DLD1 (cell line): ENCODE results near the gene PILRA.
"Not testable (repeated sequence)": the region's sequence is repeated elsewhere in the genome, so short reads cannot be mapped to it uniquely, and the experiment has no call there.

ENCODE experiments used
- in situ Hi-C: cut with HindIII; loops from 2 replicates; pipeline ENCODE4 v1.10.0; 2017; ENCODE audit warnings: low sequenced_read_pairs

Gene PILRA

DNA sequence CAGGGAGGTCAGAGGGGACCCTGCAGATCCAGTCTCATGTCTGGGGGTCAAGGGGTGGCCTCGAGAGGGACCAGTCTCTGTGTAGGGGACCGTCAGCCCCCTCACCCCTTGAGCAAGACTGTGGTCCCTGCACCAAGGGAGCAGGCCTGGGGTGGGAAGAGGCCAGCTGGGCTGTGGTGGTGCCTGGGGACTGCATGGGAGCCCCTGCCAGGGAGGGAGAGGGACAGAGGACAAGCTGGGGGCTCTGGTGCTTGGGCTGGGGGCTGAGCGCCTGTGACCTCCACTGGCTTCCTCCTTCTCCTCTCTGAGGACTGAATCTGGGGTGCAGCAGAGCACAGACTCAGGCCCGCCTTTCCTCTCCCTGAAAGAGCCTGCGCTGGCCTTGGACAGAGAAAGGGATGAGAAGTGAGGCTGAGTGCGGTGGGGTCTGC lies 16.1 kb upstream of the PILRA start:
- in situ Hi-C loops = no loop called here

DNA sequence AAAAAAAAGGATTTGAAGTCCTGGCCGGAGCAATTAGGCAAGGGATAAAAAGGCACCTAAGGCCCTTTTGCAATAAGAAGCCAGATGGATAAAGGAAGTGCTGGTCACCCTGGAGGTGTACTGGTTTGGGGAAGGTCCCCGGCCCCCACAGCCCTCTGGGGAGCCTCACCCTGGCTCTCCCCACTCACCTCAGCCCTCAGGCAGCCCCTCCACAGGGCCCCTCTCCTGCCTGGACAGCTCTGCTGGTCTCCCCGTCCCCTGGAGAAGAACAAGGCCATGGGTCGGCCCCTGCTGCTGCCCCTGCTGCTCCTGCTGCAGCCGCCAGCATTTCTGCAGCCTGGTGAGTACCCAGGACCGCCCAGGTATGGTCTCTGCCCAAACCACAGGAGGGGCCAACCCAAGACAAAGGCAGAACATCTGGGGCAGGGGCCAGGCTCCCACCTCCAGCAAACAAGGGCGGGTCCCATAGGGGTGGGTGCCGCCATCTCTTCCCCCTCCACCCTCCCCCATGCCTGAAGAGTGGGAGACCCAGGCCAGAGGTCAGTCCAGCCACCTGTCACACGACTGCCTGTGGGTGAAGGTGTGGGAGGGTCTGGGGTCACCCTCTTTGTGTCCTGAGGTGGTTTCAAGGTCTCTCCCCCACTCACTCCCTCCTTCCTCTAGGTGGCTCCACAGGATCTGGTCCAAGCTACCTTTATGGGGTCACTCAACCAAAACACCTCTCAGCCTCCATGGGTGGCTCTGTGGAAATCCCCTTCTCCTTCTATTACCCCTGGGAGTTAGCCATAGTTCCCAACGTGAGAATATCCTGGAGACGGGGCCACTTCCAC lies 15.0 kb upstream of the PILRA start, which contains the start of gene PILRB:
Gene PILRB (plus strand): TSS at position 91 of the 830 bp plus-strand sequence. CDS start 186 bp downstream, at position 277.
- in situ Hi-C loops = no loop called here

DNA sequence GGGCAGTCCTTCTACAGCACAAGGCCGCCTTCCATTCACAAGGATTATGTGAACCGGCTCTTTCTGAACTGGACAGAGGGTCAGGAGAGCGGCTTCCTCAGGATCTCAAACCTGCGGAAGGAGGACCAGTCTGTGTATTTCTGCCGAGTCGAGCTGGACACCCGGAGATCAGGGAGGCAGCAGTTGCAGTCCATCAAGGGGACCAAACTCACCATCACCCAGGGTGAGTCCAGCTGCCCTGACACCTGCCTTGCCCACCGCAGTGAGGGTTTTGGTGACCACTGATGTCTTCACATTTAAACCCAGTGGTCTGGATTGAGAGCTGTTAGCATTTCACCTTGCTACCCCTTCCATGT lies 14.5 kb upstream of the PILRA start:
- in situ Hi-C loops = no loop called here

DNA sequence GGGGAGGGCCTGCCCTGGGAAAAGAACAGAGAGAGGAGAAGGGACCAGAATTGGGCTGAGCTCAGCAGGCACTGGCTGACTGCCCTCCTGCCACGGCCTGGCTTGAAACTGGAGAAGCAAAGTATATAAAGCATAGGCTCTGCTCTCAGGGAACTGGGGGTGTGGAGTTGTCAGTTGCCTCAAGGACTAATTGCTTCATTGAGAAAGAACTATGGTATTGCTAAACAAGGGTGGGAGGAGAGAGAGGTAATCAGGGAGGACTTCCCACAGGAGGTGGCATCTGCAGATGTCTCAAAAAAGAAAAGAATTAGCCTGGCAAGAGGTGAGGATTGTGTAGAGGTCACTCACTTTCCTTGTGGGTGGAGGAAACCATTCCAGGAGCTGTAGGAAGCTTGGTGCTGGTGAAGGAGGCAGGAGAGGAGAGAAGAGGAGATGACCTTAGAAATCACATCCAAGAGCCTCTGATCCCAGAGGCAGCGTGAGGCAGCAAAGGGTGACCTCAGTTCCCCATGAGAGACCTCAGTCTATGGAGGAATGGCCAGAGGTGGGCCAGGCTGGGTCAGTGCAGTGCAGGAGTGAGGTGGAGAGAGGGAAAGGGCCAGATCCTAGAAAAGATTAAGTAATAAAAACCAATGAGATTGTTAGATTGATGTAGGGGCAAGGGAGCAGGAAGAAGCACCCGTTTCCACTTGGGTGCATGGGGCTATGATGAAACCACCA lies 13.0 kb upstream of the PILRA start:
- in situ Hi-C loops = no loop called here

DNA sequence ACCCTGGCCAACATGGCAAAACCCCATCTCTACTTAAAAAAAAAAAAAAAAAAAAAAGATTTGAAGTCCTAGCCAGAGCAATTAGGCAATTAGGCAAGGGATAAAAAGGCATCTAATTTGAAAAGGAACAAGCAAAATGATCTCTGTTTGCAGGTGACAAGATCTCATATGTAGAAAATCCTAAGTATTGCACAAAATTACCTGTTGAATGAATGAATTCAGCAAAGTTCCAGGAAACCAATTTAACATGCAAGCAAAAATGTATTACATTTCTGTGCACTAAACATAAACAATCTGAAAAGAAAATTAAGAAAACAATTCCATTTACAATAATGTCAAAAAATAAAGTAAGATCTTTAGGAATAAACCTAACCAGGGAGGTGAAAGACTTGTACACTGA lies 10.2 kb upstream of the PILRA start:
- in situ Hi-C loops = no loop called here

DNA sequence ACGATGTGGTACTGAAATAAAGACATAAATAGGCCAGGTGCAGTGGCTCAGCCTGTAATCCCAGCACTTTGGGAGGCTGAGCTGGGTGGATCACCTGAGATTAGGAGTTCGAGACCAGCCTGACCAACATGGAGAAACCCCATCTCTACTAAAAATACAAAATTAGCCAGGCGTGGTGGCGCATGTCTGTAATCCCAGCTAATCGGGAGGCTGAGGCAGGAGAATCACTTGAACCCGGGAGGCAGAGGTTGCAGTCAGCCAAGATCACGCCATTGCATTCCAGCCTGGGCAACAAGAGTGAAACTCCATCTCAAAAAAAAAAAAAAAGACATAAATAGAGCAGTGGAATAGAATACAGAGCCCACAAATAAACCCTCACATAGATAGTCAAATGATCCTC lies 9.5 kb upstream of the PILRA start:
- in situ Hi-C loops = not testable (repeated sequence)

DNA sequence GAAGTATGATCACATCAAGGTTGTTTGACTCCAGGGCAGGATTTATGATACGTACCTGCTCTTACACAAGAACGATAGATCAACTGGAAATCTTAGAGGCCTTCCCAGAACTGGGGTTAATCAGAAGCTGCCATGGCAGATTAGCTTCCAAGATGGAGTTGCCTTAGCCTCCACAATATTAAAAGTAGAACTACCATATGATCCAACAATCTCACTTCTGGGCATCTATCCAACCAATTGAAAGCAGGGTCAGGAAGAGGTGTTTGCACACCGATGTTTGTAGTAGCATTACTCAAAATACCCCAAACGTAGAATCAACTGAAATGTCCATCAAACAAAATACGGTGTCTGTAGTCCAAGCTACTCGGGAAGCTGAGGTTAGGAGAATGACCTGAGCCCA lies 8.8 kb upstream of the PILRA start:
- in situ Hi-C loops = no loop called here

DNA sequence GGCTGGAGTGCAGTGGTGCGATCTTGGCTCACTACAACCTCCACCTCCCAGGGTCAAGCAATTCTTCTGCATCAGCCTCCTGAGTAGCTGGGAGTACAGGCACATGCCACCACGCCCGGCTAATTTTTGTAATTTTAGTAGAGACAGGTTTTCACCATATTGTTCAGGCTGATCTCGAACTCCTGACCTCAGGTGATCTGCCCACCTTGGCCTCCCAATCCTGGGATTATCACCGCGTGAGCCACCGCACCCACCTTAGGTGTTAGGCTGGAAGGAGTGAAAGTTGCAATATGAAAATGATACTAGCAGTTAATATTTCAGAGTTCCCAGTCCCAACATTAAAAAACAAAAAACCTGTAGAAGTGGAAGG lies 7.3 kb upstream of the PILRA start:
- in situ Hi-C loops = not testable (repeated sequence)

DNA sequence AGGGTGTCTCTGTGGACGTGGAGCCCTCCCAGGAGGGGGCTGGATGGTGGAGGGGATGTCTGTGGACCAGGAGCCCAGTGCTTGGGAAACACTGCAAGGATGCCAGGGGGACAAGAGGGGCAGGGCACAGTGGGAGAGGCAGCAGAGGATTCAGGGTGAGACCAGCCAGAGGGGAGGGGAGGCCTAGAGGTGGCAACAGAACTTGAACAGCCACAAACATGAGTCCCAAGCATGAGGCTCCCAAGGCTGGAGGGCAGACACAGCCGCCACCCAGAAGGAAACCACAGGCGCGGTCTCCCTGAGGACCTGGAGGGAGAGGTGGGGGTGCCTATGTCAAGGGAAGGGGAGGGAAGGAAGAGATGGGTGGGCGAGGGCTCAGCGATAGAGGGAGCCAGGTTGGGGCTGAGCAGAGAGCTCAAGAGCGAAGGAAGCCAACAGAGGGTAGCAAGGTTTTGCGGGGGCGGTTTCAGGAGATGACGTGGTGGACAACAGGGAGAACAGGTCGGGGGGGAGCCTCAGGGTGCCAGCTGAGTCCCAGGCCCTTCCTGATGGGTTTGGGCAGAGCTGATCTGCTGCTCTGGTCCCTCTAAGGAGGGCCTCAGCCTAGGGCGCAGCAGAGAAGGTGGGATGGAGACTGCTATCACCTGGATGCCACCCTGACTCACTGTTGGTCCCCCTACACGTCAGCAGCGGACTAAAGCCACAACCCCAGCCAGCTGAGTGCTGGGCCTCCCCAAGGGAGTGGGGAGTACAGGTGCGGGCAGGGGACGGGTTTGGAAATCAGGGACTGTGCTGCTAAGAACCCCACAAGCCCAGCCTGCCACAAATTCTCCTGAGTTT lies 6.7 kb upstream of the PILRA start:
- in situ Hi-C loops = no loop called here

DNA sequence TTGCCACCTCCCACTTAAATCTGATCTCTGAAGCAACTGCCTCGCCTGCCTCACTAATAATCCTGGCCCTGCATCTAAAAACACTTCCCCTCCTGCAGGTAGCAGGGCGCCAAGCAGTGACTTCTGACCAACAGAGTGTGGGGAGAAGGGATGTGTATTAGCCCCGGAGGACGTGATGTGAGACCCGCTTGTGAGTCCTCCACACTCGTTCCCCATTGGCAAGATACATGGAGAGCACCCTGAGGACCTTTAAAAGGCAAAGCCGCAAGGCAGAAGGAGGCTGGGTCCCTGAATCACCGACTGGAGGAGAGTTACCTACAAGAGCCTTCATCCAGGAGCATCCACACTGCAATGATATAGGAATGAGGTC lies 6.1 kb upstream of the PILRA start:
- in situ Hi-C loops = no loop called here

DNA sequence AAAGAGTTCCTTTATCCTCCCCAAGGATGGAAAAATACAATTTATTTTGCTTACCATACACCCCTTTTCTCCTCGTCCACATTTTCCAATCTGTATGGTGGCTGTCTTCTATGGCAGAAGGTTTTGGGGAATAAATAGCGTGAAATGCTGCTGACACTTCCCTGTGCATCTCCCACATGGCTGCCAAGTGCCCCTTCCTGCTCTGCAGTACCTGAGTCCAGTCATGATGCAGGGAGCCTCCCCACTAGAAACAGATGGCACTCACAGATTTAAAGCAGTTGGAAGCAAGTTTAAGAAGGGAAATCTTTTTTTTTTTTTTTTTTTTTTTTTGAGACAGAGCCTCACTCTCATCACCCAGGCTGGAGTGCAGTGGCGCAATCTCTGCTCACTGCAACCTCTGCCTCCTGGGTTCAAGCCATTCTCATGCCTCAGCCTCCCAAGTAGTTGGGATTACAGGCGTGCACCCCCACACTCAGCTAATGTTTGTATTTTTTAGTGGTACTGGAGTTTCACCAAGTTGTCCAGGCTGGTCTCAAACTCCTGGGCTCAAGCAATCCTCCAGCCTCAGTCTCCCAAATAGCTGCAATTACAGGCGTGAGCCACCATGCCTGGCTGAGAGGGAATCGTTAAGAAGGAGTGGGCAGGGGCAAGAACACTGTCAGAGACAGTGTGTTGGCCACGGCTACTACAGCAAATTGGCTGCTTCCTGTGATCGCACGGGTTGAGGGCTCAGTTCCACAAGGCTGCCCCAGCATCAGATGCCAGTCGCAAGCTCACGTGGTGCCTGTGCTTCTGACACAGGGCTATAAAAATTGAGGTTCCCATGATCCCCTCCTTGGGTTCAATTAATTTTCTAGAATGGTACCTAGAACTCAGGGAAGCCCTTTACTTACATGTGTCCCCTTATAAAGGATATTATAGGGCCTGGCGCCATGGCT lies 5.3 kb upstream of the PILRA start:
- in situ Hi-C loops = no loop called here

DNA sequence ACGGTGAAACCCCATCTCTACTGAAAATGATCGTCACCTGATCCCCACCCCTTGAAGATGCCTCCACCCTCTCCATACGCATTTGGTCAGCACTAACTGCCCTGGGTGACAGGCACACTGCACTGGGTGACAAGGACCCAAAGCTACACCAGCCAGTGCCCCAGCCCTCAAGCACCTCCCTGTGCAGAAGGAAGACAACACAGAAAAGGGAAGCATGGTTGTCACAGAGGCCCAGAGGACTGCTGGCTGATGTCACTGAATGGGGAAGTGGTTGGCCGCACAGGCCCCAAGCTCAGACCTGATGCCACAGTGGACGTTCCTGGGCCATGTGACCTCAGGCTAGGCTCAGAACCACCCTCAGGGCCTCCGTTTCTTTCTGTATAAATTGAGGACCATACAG lies 4.2 kb upstream of the PILRA start:
- in situ Hi-C loops = no loop called here

DNA sequence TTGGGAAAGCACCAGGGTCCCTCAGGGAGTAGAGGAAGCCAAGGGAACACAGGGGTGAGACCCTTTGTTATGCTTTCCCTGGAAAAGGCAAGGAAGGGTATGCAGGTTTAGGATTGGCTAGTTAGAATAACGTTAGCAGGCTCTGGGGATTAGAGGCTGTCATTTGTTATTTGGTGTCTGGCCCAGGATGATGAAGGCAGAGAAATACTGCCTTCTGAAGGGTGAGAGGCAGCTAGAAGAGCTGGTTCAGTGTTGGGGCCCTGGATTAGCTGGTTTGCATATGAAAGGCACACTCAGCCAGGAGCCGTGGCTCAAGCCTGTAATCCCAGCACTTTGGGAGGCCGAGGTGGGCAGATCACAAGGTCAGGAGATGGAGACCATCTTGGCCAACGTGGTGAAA lies 3.0 kb upstream of the PILRA start:
- in situ Hi-C loops = no loop called here

DNA sequence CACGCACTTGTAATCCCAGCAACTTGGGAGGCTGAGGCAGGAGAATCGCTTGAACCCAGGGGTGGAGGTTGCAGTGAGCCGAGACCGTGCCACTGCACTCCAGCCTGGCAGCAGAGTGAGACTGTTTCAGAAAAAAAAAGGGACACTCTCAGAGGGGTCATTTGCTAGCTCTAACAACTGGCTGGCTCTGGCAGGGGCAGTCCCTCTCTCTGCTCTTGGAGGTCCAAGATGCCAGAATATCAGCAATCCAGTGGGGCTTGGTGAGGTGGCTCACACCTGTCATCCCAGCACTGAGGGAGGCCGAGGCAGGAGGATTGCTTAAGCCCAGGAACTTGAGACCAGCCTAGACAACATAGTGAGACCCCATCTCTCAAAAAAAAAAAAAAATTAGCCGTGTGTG lies 2.5 kb upstream of the PILRA start:
- in situ Hi-C loops = no loop called here

DNA sequence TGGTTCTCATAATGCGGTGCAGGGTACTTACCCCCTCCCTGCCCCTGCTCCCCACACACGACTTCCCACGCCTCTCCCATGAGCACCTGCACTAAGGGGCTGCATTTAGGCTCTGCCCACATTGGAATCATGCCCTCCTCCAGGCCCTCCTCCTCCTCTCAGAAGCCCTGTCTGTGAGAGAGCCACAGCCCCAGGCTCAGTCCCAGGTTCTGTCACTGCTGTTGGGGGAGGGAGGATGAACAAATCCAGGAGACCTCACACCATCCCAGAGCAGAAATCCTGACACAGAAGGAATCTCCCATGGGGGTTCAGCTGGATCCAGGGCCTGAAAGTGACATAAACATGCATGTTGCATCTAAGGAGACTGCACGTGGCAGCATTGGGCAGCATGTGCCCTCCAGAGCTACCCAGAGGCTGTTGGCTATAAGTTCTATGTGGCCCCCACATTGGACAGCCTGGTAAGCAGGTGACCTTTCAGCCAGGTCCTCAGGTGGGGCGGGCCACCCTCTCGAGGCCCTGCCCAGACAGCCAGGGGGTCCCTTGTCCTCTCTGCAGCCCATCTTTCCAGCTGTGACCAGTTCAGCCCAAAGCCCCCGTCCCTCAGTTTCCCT lies 1.6 kb upstream of the PILRA start:
- in situ Hi-C loops = no loop called here

DNA sequence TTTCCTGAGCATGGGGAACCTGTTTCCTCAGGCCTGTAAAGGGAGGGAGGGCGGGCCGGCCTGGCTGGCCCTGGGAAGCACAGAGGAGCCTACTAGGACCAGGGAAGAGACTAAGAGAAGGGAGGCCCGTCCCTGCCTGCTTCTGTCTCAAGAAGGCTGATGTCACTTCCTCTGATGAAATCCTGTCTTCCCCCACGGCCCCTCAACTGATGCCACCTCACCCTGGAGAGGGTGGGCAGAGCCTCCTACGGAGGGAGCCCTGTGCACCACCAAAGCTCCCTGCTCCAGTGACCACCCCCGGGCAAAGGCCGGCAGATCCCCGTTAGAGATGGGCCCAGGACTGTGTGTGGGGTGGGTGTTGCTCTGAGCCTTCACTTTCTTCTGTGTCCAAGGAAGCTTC lies 1.0 kb upstream of the PILRA start:
- in situ Hi-C loops = no loop called here

DNA sequence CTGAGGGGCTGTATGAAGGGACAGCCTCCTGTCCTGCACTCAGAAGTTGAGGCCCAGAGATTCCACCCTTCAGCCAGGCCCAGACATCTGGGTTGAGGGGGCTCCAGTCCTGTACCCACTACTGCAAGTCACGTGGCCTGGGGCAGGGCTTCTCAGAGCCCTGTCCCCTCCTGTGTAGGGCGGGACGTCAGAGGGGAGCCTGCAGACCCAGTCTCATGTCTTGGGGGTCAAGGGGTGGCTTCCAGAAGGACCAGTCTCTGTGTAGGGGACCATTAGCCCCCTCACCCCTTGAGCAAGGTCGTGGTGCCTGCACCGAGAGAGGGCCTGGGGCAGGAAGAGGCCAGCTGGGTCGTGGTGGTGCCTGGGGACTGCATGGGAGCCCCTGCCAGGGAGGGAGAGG lies 593 bp upstream of the PILRA start:
- in situ Hi-C loops = no loop called here

DNA sequence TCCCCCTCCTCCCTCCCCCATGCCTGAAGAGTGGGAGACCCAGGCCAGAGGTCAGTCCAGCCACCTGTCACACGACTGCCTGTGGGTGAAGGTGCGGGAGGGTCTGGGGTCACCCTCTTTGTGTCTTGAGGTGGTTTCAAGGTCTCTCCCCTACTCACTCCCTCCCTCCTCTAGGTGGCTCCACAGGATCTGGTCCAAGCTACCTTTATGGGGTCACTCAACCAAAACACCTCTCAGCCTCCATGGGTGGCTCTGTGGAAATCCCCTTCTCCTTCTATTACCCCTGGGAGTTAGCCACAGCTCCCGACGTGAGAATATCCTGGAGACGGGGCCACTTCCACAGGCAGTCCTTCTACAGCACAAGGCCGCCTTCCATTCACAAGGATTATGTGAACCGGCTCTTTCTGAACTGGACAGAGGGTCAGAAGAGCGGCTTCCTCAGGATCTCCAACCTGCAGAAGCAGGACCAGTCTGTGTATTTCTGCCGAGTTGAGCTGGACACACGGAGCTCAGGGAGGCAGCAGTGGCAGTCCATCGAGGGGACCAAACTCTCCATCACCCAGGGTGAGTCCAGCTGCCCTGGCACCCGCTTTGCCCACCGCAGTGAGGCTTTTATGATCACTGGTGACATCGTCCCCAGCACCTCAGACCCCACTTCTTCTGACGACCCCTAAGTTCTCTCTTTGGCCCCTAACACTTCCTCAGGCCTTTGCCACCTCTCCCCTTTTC lies 747 bp downstream of the PILRA start:
- in situ Hi-C loops = not testable (repeated sequence)

DNA sequence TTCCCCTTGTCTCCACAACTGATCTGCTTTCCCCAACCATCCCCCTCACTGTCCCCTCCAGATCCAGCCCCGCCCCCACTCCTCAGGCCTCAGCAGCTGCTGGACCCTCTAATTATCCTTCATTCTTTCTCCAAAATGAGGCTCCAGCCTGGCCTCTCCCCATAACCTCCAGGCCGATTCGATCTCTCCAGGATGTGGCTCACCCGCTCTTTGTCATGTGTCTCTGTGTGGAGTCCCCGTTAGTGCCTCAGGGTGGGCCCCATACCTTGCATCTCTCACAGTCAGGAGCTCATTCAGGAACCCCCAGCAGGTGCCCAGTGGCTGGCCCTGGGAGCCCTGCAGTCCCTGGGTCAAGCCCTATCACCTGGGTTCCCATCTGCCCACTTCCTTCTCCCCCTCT lies 1.3 kb downstream of the PILRA start:
- in situ Hi-C loops = no loop called here
